Measurements from ENCODE around the gene PGA5. TPM values are rescaled to one million over a fixed set of nuclear protein-coding genes. Genes with fewer than 3 reads are reported as not detected.

The PGA5 gene
- total and polyA plus RNA-seq, 9 of the 15 experiments (the other 6 are each of a cell fraction or from before 2014, with no cell fraction given), result not detected

- Histone ChIP-seq H3K36me3 (ENCODE audit: control insufficient read depth, insufficient read depth, low read length) (no peaks in the 10 kb centered on the region), H4K20me1 (replicated peaks; ENCODE audit: control insufficient read depth, insufficient read depth, low read length) (no peaks in the 10 kb centered on the region), H2AFZ (ENCODE audit: low read depth, low read length) (no peak overlapping the region), H3K4me1 (replicated peaks in 1 of 2; ENCODE audit: control insufficient read depth in 2 of 2, insufficient read depth in 2 of 2, low read length in 2 of 2) (peaks cover 0 to 4% of the 10 kb centered on the region in 2 experiments; a peak in 2 of 5 replicates), H3K27me3 (ENCODE audit: control insufficient read depth in 2 of 2, insufficient read depth in 2 of 2, low read length in 2 of 2) (peaks cover 24 to 44% of the 10 kb centered on the region in 2 experiments), H3K79me2 (ENCODE audit: control insufficient read depth, insufficient read depth, low read length) (no peaks in the 10 kb centered on the region), H3K9me3 (replicated peaks; ENCODE audit: control insufficient read depth, insufficient read depth, low read depth, low read length) (no peaks in the 10 kb centered on the region), H3K27ac (ENCODE audit: extremely low read depth, low read depth, low read length) (no peak overlapping the region), H3K9me1 (ENCODE audit: control insufficient read depth, insufficient read depth, low read length) (no peaks in the 10 kb centered on the region), H3K4me2 (ENCODE audit: insufficient read depth, low read length) (no peak overlapping the region), H3K9ac (ENCODE audit: insufficient read depth in 1 of 2, low read depth in 2 of 2, low read length in 2 of 2) (no peak overlapping the region), H3K4me3 (no peak overlapping the region)
- no TSS peak for BruUV-seq (replicated peaks)
- no peak for DNase-seq (ENCODE audit: extremely low read depth in 1 of 4, low spot score in 3 of 4)
- in situ Hi-C loops (cut with MboI) (no loop called here), intact Hi-C loops (cut with micrococcal nuclease) (no loop called here)
- POLR2A ChIA-PET, result no interaction called here
- no peak; the same call in 2 of the 3 replicates for ATAC-seq
- FAIRE-seq, result no peak
- TF ChIP-seq ZNF436 (CRISPR knock-in tag; IDR thresholded peaks at IDR 0.05), result no peak
- TF ChIP-seq TAL1 (IDR thresholded peaks at IDR 0.05), result no peak
- no peak for TF ChIP-seq DPF2 (IDR thresholded peaks at IDR 0.05)
- no peak for TF ChIP-seq ZNF232 (CRISPR knock-in tag; IDR thresholded peaks at IDR 0.05)
- TF ChIP-seq CCAR2 (IDR thresholded peaks at IDR 0.05; ENCODE audit: low read depth, low read length), result no peak
- no peak for TF ChIP-seq MITF (IDR thresholded peaks at IDR 0.05)
- CTCF ChIA-PET (ENCODE audit: low intra/inter-chr PET ratio), result interaction anchor here (0.6 kb wide), 1 partner anchor 66 kb away, joined by 3 read pairs; no protein-coding TSS in a partner anchor
- 8% methylated on average over 9 of the region's 12 CpGs for WGBS (ENCODE audit: insufficient coverage, low coverage, missing lambda C conversion rate)
Measured at GRCh38 chr11:61194169-61194671, 46.8 kb upstream of the PGA5 start.

All from K562 (cell line).